Peyer's patch (tissue), 4 donors: ENCODE data around the gene MADCAM1. TPM values are rescaled to one million over a fixed set of nuclear protein-coding genes. Genes with fewer than 3 reads are reported as not detected.

Experiments
- small RNA-seq, 2 donors: library from RNA; depleted of rRNA; stranded (forward); fragments of <200 nt; gene quantifications; one replicate each; pipeline ENCODE3, GENCODE V24; 2016
- total RNA-seq, 4 donors: library from RNA; depleted of rRNA; stranded (reverse); fragments of >200 nt; gene quantifications; one replicate each; pipeline ENCODE4 v1.1.0, GENCODE V29; 2016

The MADCAM1 gene
- total RNA-seq, 4 donors from 2014 or later = 1.4 to 25.6 (median 5.1) TPM

Small RNAs within 50 kb of the gene (small RNA-seq; reads per million reads assigned to genes)
- 0 reads per million in 2 donors for gene RNA5SP462

Other genes starting within 250 kb of the MADCAM1 start
- gene PLPP2, start 205.1 kb upstream of the MADCAM1 start, total RNA-seq = 100 to 1,000 TPM in 3 of 4 donors, 10 to 100 TPM in 1; 42.1 to 260 (median 188) TPM
- 10 to 100 TPM in 3 of 4 donors, 1 to 10 TPM in 1; 6.0 to 27.3 (median 20.9) TPM for gene MIER2, start 151.7 kb upstream of the MADCAM1 start, total RNA-seq
- under 1 TPM in 2 of 4 donors, not detected in 2; 0.47 to 0.80 TPM for gene C2CD4C, start 87.3 kb upstream of the MADCAM1 start, total RNA-seq
- gene SHC2, start 35.5 kb upstream of the MADCAM1 start, total RNA-seq = 10 to 100 TPM in 3 of 4 donors, 1 to 10 TPM in 1; 9.5 to 33.0 (median 18.3) TPM
- 10 to 100 TPM; 11.6 to 35.7 (median 24.2) TPM for gene TPGS1, start 11.0 kb downstream of the MADCAM1 start, total RNA-seq
- gene CDC34, start 35.3 kb downstream of the MADCAM1 start, total RNA-seq = 10 to 100 TPM; 65.6 to 91.1 (median 75.2) TPM
- gene GZMM, start 47.6 kb downstream of the MADCAM1 start, total RNA-seq = 1 to 10 TPM in 2 of 4 donors, not detected in 2; 2.8 to 4.0 TPM
- 100 to 1,000 TPM; 149 to 501 (median 469) TPM for gene BSG, start 76.1 kb downstream of the MADCAM1 start, total RNA-seq
- not detected for gene HCN2, start 93.4 kb downstream of the MADCAM1 start, total RNA-seq
- gene POLRMT, start 137.1 kb downstream of the MADCAM1 start, total RNA-seq = 100 to 1,000 TPM in 1 of 4 donors, 10 to 100 TPM in 3; 33.8 to 119 (median 70.5) TPM
- not detected for gene FGF22, start 143.4 kb downstream of the MADCAM1 start, total RNA-seq
- gene RNF126, start 166.7 kb downstream of the MADCAM1 start, total RNA-seq = 100 to 1,000 TPM in 3 of 4 donors, 10 to 100 TPM in 1; 83.3 to 119 (median 115) TPM
- 10 to 100 TPM; 13.8 to 94.9 (median 34.9) TPM for gene FSTL3, start 179.9 kb downstream of the MADCAM1 start, total RNA-seq
- not detected for gene PRSS57, start 199.0 kb downstream of the MADCAM1 start, total RNA-seq
- 10 to 100 TPM in 3 of 4 donors, 1 to 10 TPM in 1; 7.5 to 33.8 (median 21.6) TPM for gene PALM, start 212.4 kb downstream of the MADCAM1 start, total RNA-seq